Astrocyte of the hippocampus (primary cell): ENCODE results near the gene FCHSD2.
"Not testable (repeated sequence)": the region's sequence is repeated elsewhere in the genome, so short reads cannot be mapped to it uniquely, and the experiment has no call there.

ENCODE experiments used
- DNase-seq: peaks from one replicate; pipeline ENCODE4 v3.0.0; 2011; ENCODE audit warnings: low read depth, low spot score

Gene FCHSD2

GRCh38 chr11:73061434-73061833 lies 80.7 kb downstream of the FCHSD2 start:
- not testable (repeated sequence) for DNase-seq

- no peak for DNase-seq
Observed at GRCh38 chr11:73059915-73060314, 82.2 kb downstream of the FCHSD2 start.

DNA sequence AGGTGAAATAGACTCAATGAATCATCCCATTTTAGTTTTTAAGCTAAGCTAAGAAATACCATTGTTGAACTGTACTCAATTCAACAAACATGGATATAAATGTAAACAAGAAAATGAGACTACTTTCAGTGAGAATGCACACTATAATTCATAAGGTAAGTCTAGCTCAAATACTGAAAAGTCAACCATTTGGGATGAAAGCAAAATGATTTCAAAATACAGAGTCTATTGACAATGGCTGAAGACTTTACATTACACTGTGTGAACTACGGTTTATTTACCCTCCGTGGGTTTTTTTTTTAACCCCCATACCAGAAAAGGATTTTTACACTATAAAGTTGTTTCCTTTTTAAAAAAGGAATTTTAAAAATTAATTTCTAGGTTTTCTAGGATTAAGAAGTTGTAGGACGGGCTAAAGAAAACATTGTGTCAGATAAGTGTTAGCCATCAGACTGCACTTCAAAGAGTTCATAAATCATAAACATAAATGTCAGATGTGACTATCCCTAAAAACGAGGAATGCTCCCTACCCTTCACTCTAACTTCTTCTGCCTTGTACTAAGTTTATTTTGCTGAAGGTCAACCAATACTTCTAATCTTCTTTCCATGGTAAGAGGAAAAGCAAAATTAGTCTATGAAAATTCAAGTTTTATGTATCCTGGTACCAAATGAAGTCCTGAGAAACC lies 83.0 kb downstream of the FCHSD2 start:
- no peak for DNase-seq

- DNase-seq = no peak
Observed at GRCh38 chr11:73055655-73056354, 86.3 kb downstream of the FCHSD2 start.

GRCh38 chr11:73055002-73055401 lies 87.1 kb downstream of the FCHSD2 start:
- DNase-seq = no peak

DNA sequence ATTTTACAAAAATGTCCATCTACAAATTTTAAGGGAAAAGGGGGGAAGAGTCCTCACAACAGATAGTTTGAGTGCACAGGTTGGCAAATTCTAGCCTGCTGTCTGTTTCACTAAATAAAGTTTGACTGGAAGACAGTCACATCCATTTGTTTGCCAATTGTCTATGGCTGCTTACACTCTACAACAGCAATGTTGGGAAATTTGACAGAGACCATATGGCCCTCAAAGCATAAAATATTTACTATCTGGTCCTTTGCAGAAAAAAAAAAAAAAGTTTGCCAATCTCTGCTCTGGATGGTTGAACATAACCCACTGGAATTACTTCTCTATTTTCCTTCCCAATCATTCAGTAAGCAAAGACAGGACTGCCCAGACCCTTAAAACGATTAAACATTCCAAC lies 88.2 kb downstream of the FCHSD2 start:
- no peak for DNase-seq

DNA sequence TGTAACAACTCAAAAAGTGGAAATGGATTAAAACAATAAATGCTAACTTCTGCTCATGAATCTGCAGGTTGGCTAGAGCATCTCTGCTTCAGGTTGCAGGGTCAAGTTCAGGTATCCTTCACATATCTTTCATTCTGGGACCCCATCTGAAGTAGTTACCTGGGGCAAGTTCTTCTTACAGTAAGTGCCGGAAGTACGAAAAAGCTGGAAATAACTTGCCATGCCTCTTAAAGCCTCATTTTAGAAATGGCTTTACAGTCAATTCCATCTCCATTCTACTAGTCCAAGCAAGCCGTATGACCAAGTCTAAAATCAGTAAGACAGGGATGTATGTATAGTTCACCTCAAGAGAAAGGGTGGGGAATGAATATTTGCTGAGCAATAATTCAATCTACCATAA lies 93.7 kb downstream of the FCHSD2 start:
- DNase-seq = no peak

GRCh38 chr11:73047773-73048371 lies 94.2 kb downstream of the FCHSD2 start:
- no peak for DNase-seq

- peak; percentile 30 for DNase-seq
Observed at GRCh38 chr11:73040046-73040445, 102.1 kb downstream of the FCHSD2 start.

DNA sequence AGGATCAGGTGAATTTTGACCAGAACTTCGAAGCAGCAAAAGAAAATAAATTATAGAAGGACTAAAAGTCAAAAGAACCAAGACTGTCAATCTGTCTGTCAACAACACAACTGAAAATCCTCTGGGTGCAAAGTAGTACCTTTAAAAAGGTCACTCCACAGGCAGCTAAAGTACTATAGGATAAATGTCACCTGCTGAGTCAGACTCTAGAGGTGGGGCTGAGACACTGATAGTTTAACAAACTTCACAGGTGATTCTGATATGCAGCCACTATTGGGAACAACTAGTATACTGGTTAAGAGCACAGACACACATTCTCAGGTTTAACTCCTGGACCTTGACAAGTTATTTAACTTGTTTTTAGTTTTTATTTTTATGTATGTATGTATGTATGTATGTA lies 107.3 kb downstream of the FCHSD2 start:
- no peak for DNase-seq

DNA sequence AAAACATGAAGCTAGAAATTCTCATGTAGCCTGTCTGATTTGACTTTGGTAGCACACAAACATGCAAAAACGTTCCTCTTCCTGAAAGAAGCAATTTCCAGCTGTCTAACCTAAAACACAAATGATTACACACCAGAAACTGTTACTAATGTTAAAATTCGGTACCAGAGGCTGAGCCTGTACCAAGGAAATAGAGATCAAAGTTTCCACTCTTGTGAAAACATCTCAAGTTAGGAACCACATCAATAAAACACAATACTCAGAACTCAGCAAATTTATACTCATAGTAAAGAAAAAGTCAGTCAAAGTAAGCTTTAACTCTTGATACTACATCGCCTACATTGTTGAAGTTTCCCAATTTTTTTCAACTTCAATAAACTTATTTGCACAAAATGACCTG lies 107.8 kb downstream of the FCHSD2 start:
- no peak for DNase-seq

DNA sequence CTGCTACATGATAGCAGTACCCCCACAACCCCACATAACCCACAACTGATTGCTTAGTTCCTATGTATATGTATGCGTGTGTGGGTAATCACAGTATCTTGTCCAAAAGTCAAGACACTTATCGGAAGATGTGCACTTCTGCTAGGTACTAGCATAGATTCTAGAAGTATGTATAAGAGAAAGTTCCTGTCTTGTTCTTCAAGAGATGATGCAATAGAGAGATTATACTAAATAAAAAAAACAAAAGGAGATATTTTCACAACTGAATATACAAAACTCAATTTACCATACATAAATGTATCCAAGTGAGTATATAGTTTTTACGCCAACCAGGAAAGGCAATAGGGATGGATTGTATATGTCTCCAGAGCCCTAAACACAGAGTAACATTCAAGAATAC lies 112.0 kb downstream of the FCHSD2 start:
- DNase-seq = no peak

GRCh38 chr11:73029403-73029802 lies 112.7 kb downstream of the FCHSD2 start:
- no peak for DNase-seq

- no peak for DNase-seq
Observed at GRCh38 chr11:73028611-73029010, 113.5 kb downstream of the FCHSD2 start.

DNA sequence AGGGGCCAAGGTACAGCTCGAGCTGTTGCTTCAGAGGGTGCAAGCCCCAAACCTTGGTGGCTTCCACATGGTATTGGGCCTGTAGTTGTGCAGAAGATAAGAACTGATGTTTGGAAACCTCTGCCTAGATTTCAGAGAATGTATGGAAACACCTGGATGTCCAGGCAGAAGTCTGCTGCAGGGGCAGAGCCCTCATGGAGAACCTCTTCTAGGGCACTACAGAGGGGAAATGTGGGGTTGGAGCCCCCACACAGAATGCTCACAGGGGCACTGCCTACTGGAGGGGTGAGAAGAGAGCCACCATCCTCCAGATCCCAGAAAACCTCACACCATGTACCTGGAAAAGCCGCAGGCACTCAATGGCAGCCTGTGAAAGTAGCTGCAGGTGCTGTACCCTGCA lies 114.3 kb downstream of the FCHSD2 start:
- not testable (repeated sequence) for DNase-seq

- DNase-seq = no peak
Observed at GRCh38 chr11:73024639-73025038, 117.5 kb downstream of the FCHSD2 start.

DNA sequence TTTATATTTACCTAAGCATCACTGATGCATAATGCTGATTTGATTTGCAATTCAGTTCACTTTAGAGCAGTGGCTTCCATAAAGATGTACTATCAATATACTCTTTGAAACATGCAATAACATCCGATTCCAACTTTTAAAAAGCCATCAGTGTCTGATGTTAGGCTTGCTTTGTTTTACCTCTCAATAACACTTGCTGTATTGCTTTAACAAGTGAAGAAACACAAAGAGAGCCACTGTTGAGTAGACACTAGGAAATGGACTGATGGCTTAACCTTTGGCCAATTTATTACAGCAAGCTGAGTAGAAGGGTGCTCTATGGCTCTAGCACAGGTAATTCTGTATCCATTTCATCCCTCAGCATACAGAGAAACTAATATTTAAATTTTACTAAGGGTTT lies 122.1 kb downstream of the FCHSD2 start:
- DNase-seq = no peak

- DNase-seq = no peak
Observed at GRCh38 chr11:73019449-73019848, 122.7 kb downstream of the FCHSD2 start.

- no peak for DNase-seq
Observed at GRCh38 chr11:73018856-73019255, 123.3 kb downstream of the FCHSD2 start.

DNA sequence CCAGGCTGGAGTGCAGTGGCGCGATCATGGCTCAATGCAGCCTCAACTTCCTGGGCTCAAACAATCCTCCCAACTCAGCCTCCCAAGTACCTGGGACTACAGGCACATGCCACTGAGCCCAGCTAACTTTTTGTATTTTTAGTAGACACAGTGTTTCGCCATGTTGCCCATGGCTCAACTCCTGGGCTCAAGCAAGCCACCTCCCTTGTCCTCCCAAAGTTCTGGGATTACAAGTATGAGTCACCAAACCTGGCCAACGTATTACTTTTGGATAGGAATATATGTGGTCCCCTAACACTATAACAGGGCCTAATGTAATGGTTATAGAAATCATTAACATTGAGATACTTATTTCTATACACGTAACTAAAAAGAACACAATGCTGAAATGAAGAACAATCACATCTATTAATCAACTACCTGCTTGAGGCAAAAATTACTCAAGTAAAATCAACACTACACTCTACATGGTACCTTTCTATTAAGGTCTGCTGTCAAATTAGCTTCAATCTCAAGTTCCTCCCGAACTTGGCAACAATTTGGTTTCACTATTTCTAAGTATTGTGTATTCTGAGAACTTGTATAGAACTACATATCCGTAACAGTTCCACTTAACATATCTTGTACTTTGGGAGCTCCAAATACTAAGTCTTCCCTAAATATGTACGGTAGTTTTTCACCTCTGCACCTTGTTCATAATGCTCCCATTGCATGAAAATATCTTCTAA lies 124.9 kb downstream of the FCHSD2 start:
- no peak for DNase-seq

- DNase-seq = no peak
Observed at GRCh38 chr11:73013021-73013420, 129.1 kb downstream of the FCHSD2 start.

DNA sequence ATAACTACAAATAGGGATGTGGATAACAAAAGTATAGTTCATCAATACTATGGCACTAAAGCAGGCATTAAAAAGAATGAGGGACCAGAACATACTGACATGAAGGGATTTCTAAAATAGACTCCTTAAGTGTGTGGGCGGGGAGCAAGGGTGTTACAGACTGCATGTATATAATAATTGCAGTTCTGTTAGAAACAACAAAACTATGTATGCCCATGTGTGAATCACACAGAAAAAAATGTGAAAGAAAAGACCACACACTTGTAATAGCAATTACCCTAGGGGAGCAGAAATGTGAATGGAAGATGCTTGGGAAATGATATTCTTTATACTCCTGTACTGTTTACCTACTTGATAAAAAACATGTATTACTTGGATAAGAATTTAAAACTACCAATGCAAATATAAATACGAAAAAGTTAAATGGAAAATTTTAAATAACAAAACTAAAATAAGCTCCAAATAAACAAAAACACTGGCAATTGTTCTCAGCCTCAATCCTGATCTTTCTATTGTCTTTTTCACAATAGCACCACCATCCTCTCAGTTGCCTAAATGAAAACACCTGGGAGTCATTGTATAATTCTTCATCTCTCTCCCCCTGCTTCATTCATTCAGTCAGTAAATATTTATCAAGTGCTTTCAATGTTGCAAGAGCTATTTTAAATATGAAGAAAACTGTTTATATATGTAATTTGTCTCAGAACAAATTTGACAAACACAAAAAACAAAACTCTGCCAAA lies 129.8 kb downstream of the FCHSD2 start:
- DNase-seq = peak; percentile 22
